Stromal cell of bone marrow (primary cell): ENCODE measurements around the gene GULP1.

Experiments used
- DNase-seq: peaks from one replicate; pipeline ENCODE4 v3.0.0-alpha.2; 2012; ENCODE audit warnings: low read depth

GULP1 gene

GRCh38 chr2:188477564-188478103, 186.0 kb downstream of the GULP1 start:
- DNase-seq, result no peak

GRCh38 chr2:188478724-188479123, 187.1 kb downstream of the GULP1 start:
- DNase-seq, result no peak

- no peak for DNase-seq
Measured at GRCh38 chr2:188481474-188481873, 189.8 kb downstream of the GULP1 start.

GRCh38 chr2:188485496-188485895, 193.8 kb downstream of the GULP1 start:
- DNase-seq, result peak; percentile 6

- DNase-seq, result no peak
Measured at GRCh38 chr2:188492751-188493150, 201.1 kb downstream of the GULP1 start.

- no peak for DNase-seq
Measured at GRCh38 chr2:188494906-188495305, 203.2 kb downstream of the GULP1 start.

- peak; percentile 44 for DNase-seq
Measured at GRCh38 chr2:188495969-188496431, 204.3 kb downstream of the GULP1 start.

- no peak for DNase-seq
Measured at GRCh38 chr2:188497726-188498125, 206.1 kb downstream of the GULP1 start.

- no peak for DNase-seq
Measured at GRCh38 chr2:188503975-188504374, 212.3 kb downstream of the GULP1 start.

GRCh38 chr2:188506843-188507242, 215.2 kb downstream of the GULP1 start:
- no peak for DNase-seq

GRCh38 chr2:188511346-188511745, 219.7 kb downstream of the GULP1 start:
- DNase-seq, result no peak

- DNase-seq, result peak; percentile 55
Measured at GRCh38 chr2:188512456-188512855, 220.8 kb downstream of the GULP1 start.

GRCh38 chr2:188515918-188516317, 224.2 kb downstream of the GULP1 start:
- no peak for DNase-seq

- DNase-seq, result no peak
Measured at GRCh38 chr2:188517549-188518215, 226.0 kb downstream of the GULP1 start.

GRCh38 chr2:188518381-188518780, 226.7 kb downstream of the GULP1 start:
- DNase-seq, result no peak

GRCh38 chr2:188519136-188519535, 227.5 kb downstream of the GULP1 start:
- no peak for DNase-seq

GRCh38 chr2:188522517-188522916, 230.8 kb downstream of the GULP1 start:
- DNase-seq, result no peak

GRCh38 chr2:188523919-188524318, 232.2 kb downstream of the GULP1 start:
- DNase-seq, result no peak

GRCh38 chr2:188524519-188525113, 232.9 kb downstream of the GULP1 start:
- DNase-seq, result peak; percentile 57

GRCh38 chr2:188526701-188527100, 235.0 kb downstream of the GULP1 start:
- DNase-seq, result no peak

GRCh38 chr2:188527141-188527540, 235.5 kb downstream of the GULP1 start:
- no peak for DNase-seq

- no peak for DNase-seq
Measured at GRCh38 chr2:188527581-188527993, 235.9 kb downstream of the GULP1 start.

- no peak for DNase-seq
Measured at GRCh38 chr2:188529710-188530109, 238.0 kb downstream of the GULP1 start.

- no peak for DNase-seq
Measured at GRCh38 chr2:188534875-188535274, 243.2 kb downstream of the GULP1 start.
